IgD-negative memory B cell (primary cell): ENCODE measurements around the gene MEFV. TPM values are rescaled to one million over a fixed set of nuclear protein-coding genes. Genes with fewer than 3 reads are reported as not detected.

ENCODE experiments used
- H3K27ac Mint-ChIP-seq, 3 donors: one replicate each; pipeline ENCODE4 v1.8.0; 2020 to 2022; ENCODE audit warnings: mild to moderate bottlenecking in 3 of 3, mixed read lengths in 3 of 3, moderate library complexity in 1 of 3
- H3K27me3 Mint-ChIP-seq: one replicate; pipeline ENCODE4 v1.8.0; 2021; ENCODE audit warnings: mixed read lengths
- H3K36me3 Mint-ChIP-seq: one replicate; pipeline ENCODE4 v1.8.0; 2020; ENCODE audit warnings: mild to moderate bottlenecking, mixed read lengths
- H3K4me1 Mint-ChIP-seq, 3 donors: one replicate each; pipeline ENCODE4 v1.8.0; 2020 to 2022; ENCODE audit warnings: mixed read lengths in 3 of 3, mild to moderate bottlenecking in 1 of 3
- H3K4me3 Mint-ChIP-seq, 4 donors: one replicate each; pipeline ENCODE4 v1.8.0; 2020 to 2022; ENCODE audit warnings: mild to moderate bottlenecking in 4 of 4, mixed read lengths in 4 of 4, moderate library complexity in 3 of 4
- H3K9me3 Mint-ChIP-seq, 3 donors: one replicate each; pipeline ENCODE4 v1.8.0; 2020 to 2021; ENCODE audit warnings: mixed read lengths in 3 of 3, mild to moderate bottlenecking in 1 of 3
- polyA plus RNA-seq: library from polyadenylated mRNA; unstranded; fragments of 300-500 nt; fragmentation: Illumina TruSeq; gene quantifications from one replicate; pipeline ENCODE4 v1.2.3, GENCODE V29; 2021

The MEFV gene
- polyA plus RNA-seq, 1 donor from 2014 or later: not detected

DNA sequence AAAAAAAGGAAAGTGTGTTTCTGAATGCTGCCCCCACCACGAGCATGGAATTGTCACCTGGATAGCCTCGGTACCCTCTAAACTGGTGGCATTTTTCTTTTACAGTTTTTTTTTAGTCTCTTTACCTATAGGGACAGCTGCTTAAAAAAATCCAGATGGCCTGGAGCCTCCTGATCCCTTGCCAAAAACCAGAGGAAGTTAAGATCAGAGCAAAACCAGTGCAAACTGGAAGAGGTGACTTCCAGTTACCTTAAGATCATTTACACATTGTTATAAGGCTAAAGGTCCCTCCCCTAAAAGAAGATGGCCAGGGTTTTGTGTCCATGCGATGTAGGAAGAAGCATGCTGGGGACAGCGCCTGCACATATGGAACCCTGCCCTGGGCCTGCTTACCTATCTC, 3.5 kb downstream of the MEFV start:
- H3K4me1 Mint-ChIP-seq: no peaks in the 10 kb centered on the region
- no peak overlapping the region for H3K4me3 Mint-ChIP-seq
- H3K36me3 Mint-ChIP-seq: no peaks in the 10 kb centered on the region
- H3K9me3 Mint-ChIP-seq: no peaks in the 10 kb centered on the region
- H3K27ac Mint-ChIP-seq: no peak overlapping the region
- H3K27me3 Mint-ChIP-seq: no peaks in the 10 kb centered on the region

DNA sequence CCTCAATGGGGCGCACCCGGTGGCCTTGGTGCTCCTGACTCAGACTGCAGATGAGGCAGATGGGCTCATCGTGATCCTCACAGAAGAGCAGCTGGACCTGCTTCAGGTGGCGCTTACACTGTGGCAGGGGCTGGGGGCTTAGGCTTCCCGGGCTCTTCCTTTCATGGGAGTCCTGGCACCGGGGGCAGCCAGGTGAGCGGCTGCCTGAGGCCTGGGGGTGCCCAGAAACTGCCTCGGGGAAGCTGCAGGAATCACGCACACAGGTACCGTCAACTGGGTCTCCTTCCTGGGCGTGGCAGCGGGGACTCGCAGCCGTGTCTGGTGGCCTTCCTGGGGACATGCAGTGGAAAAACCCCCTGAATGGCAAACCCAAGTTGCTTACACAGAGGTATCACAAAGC, 7.0 kb downstream of the MEFV start:
- Mint-ChIP-seq H3K36me3 (no peaks in the 10 kb centered on the region), H3K9me3 (no peaks in the 10 kb centered on the region), H3K4me3 (no peak overlapping the region), H3K4me1 (peaks cover 0 to 2% (median 0%) of the 10 kb centered on the region in 3 donors), H3K27me3 (peaks cover 7% of the 10 kb centered on the region), H3K27ac (no peak overlapping the region)

DNA sequence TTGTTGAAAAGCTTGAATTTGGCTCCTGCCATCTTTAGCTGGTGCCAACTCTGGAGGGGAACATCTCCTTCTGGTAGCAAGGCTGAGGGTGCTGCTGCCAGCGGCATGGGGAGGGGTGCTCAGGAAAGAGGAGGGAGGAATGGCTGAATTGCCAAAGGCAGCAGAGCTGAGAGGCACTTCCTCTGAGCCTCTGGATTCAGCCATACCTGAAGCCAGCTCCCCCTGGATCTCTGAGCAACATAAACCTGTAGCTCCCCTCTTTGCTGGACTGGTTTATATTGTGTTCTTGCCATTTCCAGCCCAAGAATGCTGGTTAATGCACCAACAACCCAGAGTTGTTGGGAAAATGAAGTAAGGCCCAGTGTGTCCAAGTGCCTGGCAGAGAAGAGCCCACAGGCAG, 7.4 kb downstream of the MEFV start:
- Mint-ChIP-seq H3K9me3 (no peaks in the 10 kb centered on the region), H3K27me3 (peaks cover 11% of the 10 kb centered on the region), H3K4me1 (peaks cover 0 to 2% (median 0%) of the 10 kb centered on the region in 3 donors), H3K36me3 (no peaks in the 10 kb centered on the region), H3K27ac (no peak overlapping the region), H3K4me3 (no peak overlapping the region)

DNA sequence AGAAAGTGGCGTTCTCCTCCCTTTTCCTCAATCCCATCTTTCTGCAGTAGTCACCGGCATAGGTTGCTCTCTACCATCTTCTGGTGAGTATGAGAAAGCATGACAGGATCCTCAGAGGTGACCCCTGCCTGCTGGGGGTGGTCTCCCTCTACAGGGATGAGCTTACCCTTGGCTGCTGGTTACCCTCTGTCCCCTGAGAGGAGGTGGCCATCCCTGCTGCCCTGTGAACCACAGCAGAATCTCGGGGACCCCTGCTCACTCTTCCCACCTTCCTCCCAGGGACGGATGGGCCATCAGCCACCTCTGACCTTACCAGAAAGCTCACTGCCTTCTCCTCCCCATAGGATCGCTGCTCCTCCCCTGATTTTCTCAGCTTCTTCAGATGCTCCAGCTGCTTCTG, 7.8 kb downstream of the MEFV start:
- H3K4me1 Mint-ChIP-seq: peaks cover 0 to 2% (median 0%) of the 10 kb centered on the region in 3 donors
- H3K27ac Mint-ChIP-seq: no peak overlapping the region
- peaks cover 13% of the 10 kb centered on the region for H3K27me3 Mint-ChIP-seq
- no peaks in the 10 kb centered on the region for H3K36me3 Mint-ChIP-seq
- H3K9me3 Mint-ChIP-seq: no peaks in the 10 kb centered on the region
- H3K4me3 Mint-ChIP-seq: peak overlapping the region in 1 of 4 donors; percentile 33

DNA sequence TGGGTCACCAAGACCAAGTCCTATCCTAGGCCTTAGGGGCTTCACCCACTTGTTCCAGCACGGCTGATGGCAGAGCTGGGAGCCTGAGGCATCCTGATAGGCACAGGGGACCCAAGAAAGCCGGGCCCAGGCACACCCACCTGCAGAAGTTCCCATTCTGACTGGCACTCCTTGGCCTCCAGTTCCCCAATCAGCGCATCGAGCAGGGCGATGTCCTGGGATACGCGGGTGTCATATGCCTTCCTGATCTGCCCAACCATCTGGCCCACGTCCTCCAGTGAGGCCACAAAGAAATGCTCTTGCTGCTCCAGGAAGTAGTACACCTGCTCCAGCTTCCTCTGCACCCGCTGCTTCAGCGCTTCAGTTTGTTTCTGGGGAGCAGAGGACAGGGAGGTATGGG, 9.6 kb downstream of the MEFV start:
- Mint-ChIP-seq H3K27ac (no peak overlapping the region), H3K9me3 (no peaks in the 10 kb centered on the region), H3K4me1 (peaks cover 0 to 2% (median 0%) of the 10 kb centered on the region in 3 donors), H3K36me3 (no peaks in the 10 kb centered on the region), H3K4me3 (no peak overlapping the region), H3K27me3 (peaks cover 16% of the 10 kb centered on the region)

DNA sequence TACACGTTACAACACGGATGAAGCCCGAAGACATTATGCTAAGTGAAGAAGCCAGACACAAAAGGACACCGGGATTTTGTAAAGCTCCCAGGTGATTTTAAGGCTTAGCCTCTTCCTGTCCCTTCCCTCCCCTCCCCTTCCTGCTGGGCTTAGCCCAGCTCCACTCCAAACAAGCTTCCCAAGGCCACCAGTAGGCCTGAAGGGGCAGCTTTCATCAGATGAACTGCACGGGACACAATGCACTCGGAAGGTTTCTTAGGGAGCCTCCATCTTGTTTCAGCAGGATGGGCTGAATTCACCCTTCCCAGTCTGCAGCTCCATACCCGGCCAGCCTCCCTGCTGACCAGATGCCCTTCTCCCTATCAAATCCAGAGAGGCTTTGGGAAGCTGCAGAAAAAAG, 10.4 kb downstream of the MEFV start:
- peaks cover 17% of the 10 kb centered on the region for H3K27me3 Mint-ChIP-seq
- H3K27ac Mint-ChIP-seq: no peak overlapping the region
- no peaks in the 10 kb centered on the region for H3K36me3 Mint-ChIP-seq

DNA sequence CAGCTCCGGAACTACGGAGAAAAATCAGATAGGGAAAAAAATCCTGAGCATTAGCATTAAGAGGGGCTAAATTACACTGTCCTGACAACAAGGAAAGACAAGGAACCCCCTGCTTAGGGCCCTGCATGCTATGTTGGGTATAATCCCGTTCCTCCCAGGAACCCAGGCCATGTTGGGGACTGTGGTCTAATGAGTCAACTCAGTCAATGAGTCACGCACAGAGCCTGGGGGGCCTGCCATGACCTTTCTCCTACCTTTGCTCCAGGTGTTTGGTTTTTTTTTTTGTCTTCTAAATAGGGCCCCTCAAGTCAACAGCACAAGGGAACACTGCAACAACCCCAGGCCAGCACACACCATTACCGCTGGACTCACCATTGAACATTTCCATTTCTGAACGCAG, 12.6 kb downstream of the MEFV start:
- Mint-ChIP-seq H3K4me1 (peaks cover 0 to 2% (median 0%) of the 10 kb centered on the region in 3 donors), H3K27me3 (peaks cover 18% of the 10 kb centered on the region), H3K27ac (no peak overlapping the region), H3K4me3 (no peak overlapping the region), H3K9me3 (no peaks in the 10 kb centered on the region), H3K36me3 (no peaks in the 10 kb centered on the region)

More for the DNA sequence above, 10.4 kb downstream of the MEFV start:
- Mint-ChIP-seq H3K4me1 (peaks cover 0 to 2% (median 0%) of the 10 kb centered on the region in 3 donors), H3K9me3 (no peaks in the 10 kb centered on the region), H3K4me3 (no peak overlapping the region)

DNA sequence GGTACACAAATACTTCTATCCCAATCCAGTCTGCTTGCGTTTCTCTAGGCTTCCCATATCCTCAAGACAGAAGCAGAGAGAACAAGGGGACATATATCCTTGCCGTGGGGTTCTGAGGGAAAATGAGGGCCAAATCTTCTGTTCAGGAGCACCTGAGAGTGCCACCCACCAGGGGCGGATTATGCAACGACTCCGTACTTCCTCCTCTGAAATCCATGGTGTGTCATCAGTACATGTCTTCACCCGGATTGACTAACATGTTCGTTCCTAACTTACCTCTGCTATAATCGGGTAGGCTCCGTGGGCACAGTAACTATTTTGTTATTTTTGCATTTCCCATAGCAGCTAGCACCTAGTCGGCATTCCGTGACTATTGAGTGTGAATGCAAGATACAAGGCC, 13.7 kb downstream of the MEFV start:
- H3K27ac Mint-ChIP-seq: no peak overlapping the region
- no peaks in the 10 kb centered on the region for H3K36me3 Mint-ChIP-seq
- peaks cover 18% of the 10 kb centered on the region for H3K27me3 Mint-ChIP-seq
- H3K4me1 Mint-ChIP-seq: peaks cover 0 to 2% (median 0%) of the 10 kb centered on the region in 3 donors
- H3K9me3 Mint-ChIP-seq: peaks cover 0 to 2% (median 0%) of the 10 kb centered on the region in 3 donors
- no peak overlapping the region for H3K4me3 Mint-ChIP-seq

DNA sequence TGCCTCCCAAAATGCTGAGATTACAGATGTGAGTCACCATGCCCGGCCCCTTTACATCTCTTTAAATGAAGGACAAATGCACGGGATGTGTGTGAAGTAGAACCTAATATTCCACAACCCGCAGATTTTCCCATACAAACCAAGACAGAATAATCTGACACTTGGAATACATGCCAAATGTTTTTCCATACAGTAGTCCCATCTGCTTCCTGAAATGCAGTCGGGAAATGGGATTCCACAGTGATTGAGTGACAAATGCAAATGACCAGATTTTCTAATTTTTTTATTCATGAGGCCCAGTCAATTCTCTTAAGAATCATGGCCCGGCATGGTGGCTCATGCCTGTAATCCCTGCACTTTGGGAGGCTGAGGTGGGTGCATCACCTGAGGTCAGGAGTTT, 14.7 kb downstream of the MEFV start:
- Mint-ChIP-seq H3K36me3 (no peaks in the 10 kb centered on the region), H3K4me3 (no peak overlapping the region), H3K27me3 (peaks cover 18% of the 10 kb centered on the region), H3K9me3 (peaks cover 0 to 3% (median 0%) of the 10 kb centered on the region in 3 donors), H3K27ac (no peak overlapping the region), H3K4me1 (peaks cover 0 to 3% (median 2%) of the 10 kb centered on the region in 3 donors)

DNA sequence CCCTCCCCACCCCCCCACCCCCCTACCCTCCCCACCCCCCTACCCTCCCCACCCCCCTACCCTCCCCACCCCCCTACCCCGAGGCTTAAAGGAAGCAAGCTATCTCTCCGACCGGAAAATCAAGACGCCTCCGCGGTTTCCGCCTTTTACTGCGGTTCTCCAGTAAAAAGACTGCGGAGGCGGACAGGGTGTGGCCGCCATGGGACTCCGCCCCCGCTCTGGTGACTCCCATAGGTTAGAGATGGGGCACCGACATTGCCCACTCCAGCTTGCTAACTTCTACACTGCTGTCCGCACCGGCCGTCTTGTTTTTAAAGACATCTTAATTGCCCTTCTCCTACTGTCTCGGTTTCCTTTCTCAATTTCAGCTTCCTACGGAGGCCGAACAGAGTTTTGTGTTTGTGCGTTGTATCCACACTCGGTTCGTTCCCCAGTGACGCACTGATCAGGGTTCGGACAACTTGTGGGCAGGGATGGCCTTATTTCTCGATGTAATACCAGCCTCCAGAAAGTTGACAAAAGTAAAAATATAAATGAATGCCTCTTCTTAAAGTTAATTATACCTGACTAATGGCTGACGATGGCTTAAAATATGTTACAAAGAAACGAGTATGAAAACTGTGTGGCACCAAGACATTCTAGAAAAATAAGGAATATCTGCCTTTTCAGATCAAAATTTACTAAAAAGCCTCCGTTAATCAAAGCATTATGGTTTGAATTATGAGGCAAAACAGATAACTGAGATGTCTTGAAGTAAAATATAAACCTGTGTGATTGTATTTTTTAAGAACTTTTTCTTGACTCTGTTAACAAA, 20.4 kb downstream of the MEFV start:
- Mint-ChIP-seq H3K9me3 (peaks cover 0 to 4% (median 3%) of the 10 kb centered on the region in 3 donors), H3K36me3 (peaks cover 13% of the 10 kb centered on the region), H3K4me3 (peak overlapping the region; percentile 53 to 92 (median 86)), H3K27ac (peak overlapping the region in 2 of 3 donors; percentile 31 to 93), H3K4me1 (peaks cover 4 to 16% (median 13%) of the 10 kb centered on the region in 3 donors), H3K27me3 (peaks cover 1% of the 10 kb centered on the region)

DNA sequence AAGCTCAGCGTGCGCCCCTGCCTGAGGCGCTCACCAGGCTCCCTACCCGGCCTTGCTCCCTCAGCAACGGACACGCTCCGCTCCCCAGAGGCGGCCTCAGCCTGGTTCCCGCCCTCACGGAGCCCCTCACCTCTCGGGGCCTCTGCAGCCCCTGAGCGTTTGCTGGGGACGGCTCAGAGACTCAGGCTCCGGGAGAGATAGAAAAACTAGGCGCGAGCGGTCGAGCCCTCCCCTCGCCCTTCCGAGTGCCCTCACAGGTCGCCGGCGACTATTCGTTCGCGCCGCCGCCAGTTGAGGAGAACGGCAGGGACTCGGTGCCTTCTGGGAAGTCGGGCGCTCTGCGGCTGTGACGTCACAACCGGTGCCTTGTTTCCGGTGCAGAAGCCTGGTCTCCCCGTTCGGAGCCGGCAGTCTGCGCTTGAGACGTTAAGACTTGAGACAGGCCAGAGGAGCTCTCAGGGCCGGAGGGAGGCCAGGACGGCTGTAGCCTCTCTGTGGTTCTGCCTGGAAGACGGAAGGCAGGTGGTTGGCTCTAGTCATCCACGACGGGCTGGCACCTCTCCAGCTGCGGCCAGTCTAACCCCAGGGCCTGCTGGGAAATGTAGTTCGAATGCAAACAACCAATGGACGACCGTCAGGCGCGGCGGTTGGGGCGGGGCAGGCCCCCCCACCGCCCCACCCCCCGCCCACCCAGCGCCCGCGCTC, 21.4 kb downstream of the MEFV start, which contains the start of gene ZNF200:
Gene ZNF200 (minus strand): TSS at position 302 of the 705 bp plus-strand sequence. CDS start 1,403 bp downstream, outside the sequence.
- peaks cover 24% of the 10 kb centered on the region for H3K36me3 Mint-ChIP-seq
- peak within 1 kb of the TSS; percentile 93 to 99 (median 96) for H3K4me3 Mint-ChIP-seq
- peak within 1 kb of the TSS; percentile 96 to 99 (median 99) for H3K27ac Mint-ChIP-seq
- peaks cover 4 to 16% (median 13%) of the 10 kb centered on the region in 3 donors for H3K4me1 Mint-ChIP-seq
- H3K9me3 Mint-ChIP-seq: peaks cover 0 to 9% (median 6%) of the 10 kb centered on the region in 3 donors
- no peaks in the 10 kb centered on the region for H3K27me3 Mint-ChIP-seq

DNA sequence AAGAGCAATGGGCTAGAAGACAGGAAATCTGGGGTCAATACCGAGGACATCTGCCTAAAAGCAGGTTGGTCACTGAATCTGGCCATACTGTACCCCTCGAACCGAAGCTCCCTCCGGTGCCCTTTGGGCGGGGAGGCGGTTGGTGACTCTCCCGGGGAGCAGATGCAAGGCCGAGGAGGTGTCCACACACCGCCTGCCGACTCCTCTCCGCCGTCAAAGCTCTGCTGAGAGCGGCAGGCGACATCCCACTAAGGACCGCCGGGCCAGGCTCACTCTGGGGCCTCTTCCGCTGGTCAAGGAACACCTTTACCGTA, 21.9 kb downstream of the MEFV start:
- Mint-ChIP-seq H3K4me3 (peak overlapping the region; percentile 93 to 99 (median 96)), H3K9me3 (peaks cover 0 to 9% (median 6%) of the 10 kb centered on the region in 3 donors), H3K27me3 (no peaks in the 10 kb centered on the region), H3K4me1 (peaks cover 4 to 16% (median 13%) of the 10 kb centered on the region in 3 donors), H3K27ac (peak overlapping the region in 1 of 3 donors; percentile 99), H3K36me3 (peaks cover 25% of the 10 kb centered on the region)

DNA sequence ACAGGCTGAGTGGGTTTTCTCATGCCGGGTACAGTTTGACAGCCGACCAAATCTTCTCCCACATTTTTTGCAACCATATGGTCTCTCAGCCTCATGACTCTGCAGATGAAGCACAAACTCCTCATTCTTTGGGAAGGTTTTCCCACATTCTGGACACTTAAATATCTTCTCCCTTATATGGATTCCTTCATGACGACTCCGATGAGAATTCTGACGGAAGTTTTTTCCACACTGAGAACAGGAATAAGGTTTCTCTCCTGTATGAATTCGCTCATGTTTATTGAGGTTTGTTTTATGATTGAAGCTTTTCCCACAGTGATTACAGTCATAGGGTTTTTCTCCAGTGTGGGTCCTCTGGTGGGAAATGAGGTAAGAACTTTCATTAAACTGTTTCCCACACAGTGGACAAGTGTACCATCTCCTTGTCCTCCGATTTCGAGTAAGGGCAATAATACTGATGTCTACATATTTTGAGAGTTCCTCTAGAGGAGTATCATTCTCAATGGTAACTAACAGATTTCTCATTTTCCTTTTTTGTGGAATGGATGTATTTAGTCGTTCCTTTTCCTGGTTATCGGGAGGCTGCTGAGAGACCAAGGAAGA, 32.4 kb downstream of the MEFV start:
- peaks cover 23 to 41% (median 28%) of the 10 kb centered on the region in 3 donors for H3K9me3 Mint-ChIP-seq
- H3K4me3 Mint-ChIP-seq: peak overlapping the region in 1 of 4 donors; percentile 33
- H3K27ac Mint-ChIP-seq: no peak overlapping the region
- H3K27me3 Mint-ChIP-seq: no peaks in the 10 kb centered on the region
- H3K36me3 Mint-ChIP-seq: peaks cover 39% of the 10 kb centered on the region
- H3K4me1 Mint-ChIP-seq: no peaks in the 10 kb centered on the region

DNA sequence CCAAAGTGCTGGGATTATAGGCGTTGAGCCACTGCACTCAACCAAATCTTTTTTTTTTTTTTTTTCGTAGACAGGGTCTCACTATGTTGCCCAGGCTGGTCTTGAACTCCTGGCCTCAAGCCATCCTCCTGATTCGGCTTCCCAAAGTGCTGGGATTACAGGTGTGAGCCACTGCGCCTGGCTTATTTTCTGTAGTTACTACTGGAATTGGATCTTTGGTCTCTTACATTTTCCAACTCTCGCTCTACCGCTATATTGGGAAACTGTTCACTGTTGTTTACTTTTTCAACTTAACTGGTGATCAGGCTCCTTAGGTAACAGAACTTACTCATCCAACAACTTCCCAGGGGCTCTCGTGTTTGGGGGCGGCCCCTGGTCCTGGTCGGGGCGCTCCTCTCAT, 35.6 kb downstream of the MEFV start:
- Mint-ChIP-seq H3K4me1 (peaks cover 5 to 8% (median 5%) of the 10 kb centered on the region in 3 donors), H3K27me3 (no peaks in the 10 kb centered on the region), H3K27ac (no peak overlapping the region), H3K36me3 (peaks cover 27% of the 10 kb centered on the region), H3K4me3 (no peak overlapping the region), H3K9me3 (peaks cover 21 to 36% (median 32%) of the 10 kb centered on the region in 3 donors)

DNA sequence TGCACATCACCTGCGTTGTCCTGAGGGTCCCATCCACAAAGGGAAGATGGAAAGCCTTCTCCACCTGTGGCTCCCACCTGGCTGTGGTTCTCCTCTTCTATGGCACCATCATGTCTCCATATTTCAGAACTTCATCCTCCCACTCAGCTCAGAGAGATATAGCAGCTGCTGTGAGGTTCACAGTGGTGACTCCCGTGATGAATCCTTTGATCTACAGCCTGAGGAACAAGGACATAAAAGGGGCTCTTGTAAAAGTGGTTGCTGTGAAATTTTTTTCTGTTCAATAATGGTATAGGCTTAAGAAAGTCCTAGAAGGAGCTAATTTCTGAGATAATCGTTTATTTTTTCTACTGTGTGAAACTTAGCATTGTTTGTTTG, 40.2 kb downstream of the MEFV start:
- Mint-ChIP-seq H3K4me3 (peak overlapping the region in 2 of 4 donors; percentile 76 to 88), H3K4me1 (peaks cover 17 to 20% (median 18%) of the 10 kb centered on the region in 3 donors), H3K27me3 (peaks cover 2% of the 10 kb centered on the region), H3K36me3 (no peaks in the 10 kb centered on the region), H3K9me3 (peaks cover 9 to 20% (median 12%) of the 10 kb centered on the region in 3 donors), H3K27ac (peak overlapping the region in 1 of 3 donors; percentile 32)
